ENCODE data around the gene NDUFA12. TPM values are rescaled to one million over a fixed set of nuclear protein-coding genes. Genes with fewer than 3 reads are reported as not detected.

Gene NDUFA12
- total and polyA plus RNA-seq, 2 of the 13 experiments (the other 11 are each of a cell fraction or from before 2014, with no cell fraction given): 101 to 173 TPM

- in situ Hi-C loops (cut with HindIII; ENCODE audit: extremely low pct_ligation_motif_present, low pct_unique_long_range_greater_than_20kb) (no loop called here), intact Hi-C loops (cut with micrococcal nuclease; ENCODE audit: unreplicated experiment) (no loop called here)
- H2AFZ ChIP-seq (ENCODE audit: low read length): peak overlapping the region; percentile 90
- DNase-seq (ENCODE audit: low spot score) (no peak), ATAC-seq (peak; percentile 7; the same call in 2 of the 3 replicates), FAIRE-seq (no peak)
- peak overlapping the region; percentile 77 for H3K27ac ChIP-seq (ENCODE audit: extremely low read length, insufficient read depth, low read length)
- H3K79me2 ChIP-seq (ENCODE audit: insufficient read depth, low read length): peaks cover 32% of the 10 kb centered on the region
- peaks cover 9% of the 10 kb centered on the region for H3K9me3 ChIP-seq (ENCODE audit: low read length)
- H3K4me1 ChIP-seq (ENCODE audit: insufficient read depth, low read length): peaks cover 41% of the 10 kb centered on the region
- H3K4me3 ChIP-seq (replicated peaks in 1 of 3; ENCODE audit: insufficient read depth in 1 of 3, low read depth in 2 of 3, low read length in 3 of 3): peak overlapping the region in 2 of 3 experiments; percentile 11 to 89; a peak in 3 of 6 replicates
- peak overlapping the region; percentile 79 for H3K4me2 ChIP-seq (ENCODE audit: low read depth, low read length)
- ChIA-PET CTCF (ENCODE audit: low intra/inter-chr PET ratio, low total read pairs) (no interaction called here), POLR2A (interaction anchor here (0.7 to 1.4 kb wide), 11 partner anchors 10 to 470 kb away, joined by 3 to 11 read pairs (median 5); partner anchors contain the start of genes METAP2 and NR2C1)
- H3K27me3 ChIP-seq (ENCODE audit: control insufficient read depth in 1 of 2, insufficient read depth in 2 of 2, low read length in 2 of 2): no peaks in the 10 kb centered on the region; a peak in 1 of 5 replicates
- peaks cover 2 to 3% of the 10 kb centered on the region in 2 experiments; a peak in 1 of 5 replicates for H3K36me3 ChIP-seq (replicated peaks in 1 of 2; ENCODE audit: control insufficient read depth in 1 of 2, insufficient read depth in 2 of 2, low read length in 2 of 2)
- BruUV-seq (replicated peaks): TSS peak; percentile 83
- H3K9ac ChIP-seq (ENCODE audit: insufficient read depth, low read depth, low read length): peak overlapping the region; percentile 83; the same call in 1 of the 2 replicates
- no peaks in the 10 kb centered on the region for H4K20me1 ChIP-seq (ENCODE audit: insufficient read depth, low read length)
- WGBS (ENCODE audit: low lambda C conversion rate): 69% methylated on average over 15 of the region's 15 CpGs
- peak; percentile 42; the same call in 1 of the 2 replicates for TF ChIP-seq ZNF446 (CRISPR knock-in tag; IDR thresholded peaks at IDR 0.05)
- no peak for TF ChIP-seq ZNF7 (CRISPR knock-in tag; IDR thresholded peaks at IDR 0.05)
- TF ChIP-seq SP2 (CRISPR knock-in tag; IDR thresholded peaks at IDR 0.05): no peak
- TF ChIP-seq SYNCRIP (IDR thresholded peaks at IDR 0.05; ENCODE audit: insufficient read depth, low read depth, low read length): no peak
- TF ChIP-seq MEIS1 (CRISPR knock-in tag; IDR thresholded peaks at IDR 0.05; ENCODE audit: borderline replicate concordance): no peak
- TF ChIP-seq TFAP4 (IDR thresholded peaks at IDR 0.05; ENCODE audit: borderline replicate concordance, low read depth): no peak
- TF ChIP-seq ZNF740 (CRISPR knock-in tag; IDR thresholded peaks at IDR 0.05): 0 out of 2 replicates have a peak, but pooled peaks have one; percentile 2
- no peak for TF ChIP-seq ZNF513 (CRISPR knock-in tag; conservative IDR thresholded peaks at IDR 0.05)
- TF ChIP-seq NFKB2 (CRISPR knock-in tag; IDR thresholded peaks at IDR 0.05; ENCODE audit: borderline replicate concordance): no peak
- TF ChIP-seq ZNF607 (CRISPR knock-in tag; IDR thresholded peaks at IDR 0.05; ENCODE audit: borderline replicate concordance): 0 out of 2 replicates have a peak, but pooled peaks have one; percentile 17
- TF ChIP-seq PBX2 (CRISPR knock-in tag; IDR thresholded peaks at IDR 0.05): no peak
- no peak for TF ChIP-seq MBD4 (IDR thresholded peaks at IDR 0.05; ENCODE audit: borderline replicate concordance, low read length)
- TF ChIP-seq TEAD3 (CRISPR knock-in tag; optimal IDR thresholded peaks at IDR 0.05; ENCODE audit: borderline replicate concordance): no peak
- no peak for TF ChIP-seq POGZ (CRISPR knock-in tag; IDR thresholded peaks at IDR 0.05)
- TF ChIP-seq ZMAT5 (CRISPR knock-in tag; IDR thresholded peaks at IDR 0.05; ENCODE audit: borderline replicate concordance, low read depth): no peak
- no peak for TF ChIP-seq MXD4 (CRISPR knock-in tag; IDR thresholded peaks at IDR 0.05)
- peak; percentile 90 for TF ChIP-seq ZNF770 (CRISPR knock-in tag; IDR thresholded peaks at IDR 0.05)
- no peak for TF ChIP-seq CENPT (CRISPR knock-in tag; IDR thresholded peaks at IDR 0.05; ENCODE audit: low read depth)
- TF ChIP-seq ATF7-NPFF (CRISPR knock-in tag; IDR thresholded peaks at IDR 0.05; ENCODE audit: low read depth): 0 out of 2 replicates have a peak, but pooled peaks have one; percentile 18
These were observed 400 bp upstream of the NDUFA12 start for GRCh38 chr12:95003921-95004272.
